ELR (cell line): Measurements from ENCODE around the gene KCNQ5.
A peak's percentile ranks its signal among the peaks of the same experiment; 100 is the strongest.

Source experiments
- DNase-seq: peaks from one replicate; pipeline ENCODE4 v3.0.0-alpha.2; 2015; ENCODE audit warnings: low read depth

Gene KCNQ5

GRCh38 chr6:73051147-73051546 is 429.3 kb downstream of the KCNQ5 start:
- DNase-seq = no peak

GRCh38 chr6:73054958-73055357 is 433.1 kb downstream of the KCNQ5 start:
- no peak for DNase-seq

- DNase-seq = peak; percentile 20
These were observed 436.9 kb downstream of the KCNQ5 start for GRCh38 chr6:73058736-73059135.

- DNase-seq = no peak
These were observed 440.3 kb downstream of the KCNQ5 start for GRCh38 chr6:73062130-73062529.

GRCh38 chr6:73062837-73063236 is 441.0 kb downstream of the KCNQ5 start:
- no peak for DNase-seq

- no peak for DNase-seq
These were observed 442.4 kb downstream of the KCNQ5 start for GRCh38 chr6:73064266-73064665.

- peak; percentile 49 for DNase-seq
These were observed 451.4 kb downstream of the KCNQ5 start for GRCh38 chr6:73073238-73073637.

- peak; percentile 88 for DNase-seq
These were observed 452.3 kb downstream of the KCNQ5 start for GRCh38 chr6:73074175-73074574.

- peak; percentile 6 for DNase-seq
These were observed 454.5 kb downstream of the KCNQ5 start for GRCh38 chr6:73076211-73076954.

GRCh38 chr6:73078333-73078862 is 456.5 kb downstream of the KCNQ5 start:
- peak; percentile 5 for DNase-seq

- peak; percentile 68 for DNase-seq
These were observed 457.2 kb downstream of the KCNQ5 start for GRCh38 chr6:73078908-73079610.

- peak; percentile 91 for DNase-seq
These were observed 457.7 kb downstream of the KCNQ5 start for GRCh38 chr6:73079611-73079955.

GRCh38 chr6:73079978-73080377 is 458.1 kb downstream of the KCNQ5 start:
- DNase-seq = peak; percentile 74

GRCh38 chr6:73081955-73082354 is 460.1 kb downstream of the KCNQ5 start:
- DNase-seq = no peak

GRCh38 chr6:73083886-73084285 is 462.0 kb downstream of the KCNQ5 start:
- DNase-seq = no peak

GRCh38 chr6:73085443-73085871 is 463.6 kb downstream of the KCNQ5 start:
- DNase-seq = no peak

- DNase-seq = no peak
These were observed 464.9 kb downstream of the KCNQ5 start for GRCh38 chr6:73086726-73087125.

GRCh38 chr6:73088138-73088813 is 466.4 kb downstream of the KCNQ5 start:
- no peak for DNase-seq

GRCh38 chr6:73104921-73105320 is 483.1 kb downstream of the KCNQ5 start:
- DNase-seq = no peak

- peak; percentile 43 for DNase-seq
These were observed 485.2 kb downstream of the KCNQ5 start for GRCh38 chr6:73107016-73107415.

GRCh38 chr6:73108949-73109348 is 487.1 kb downstream of the KCNQ5 start:
- DNase-seq = no peak

GRCh38 chr6:73109659-73110058 is 487.8 kb downstream of the KCNQ5 start:
- DNase-seq = no peak

GRCh38 chr6:73116330-73116729 is 494.5 kb downstream of the KCNQ5 start:
- DNase-seq = no peak
